GM21529 (cell line): ENCODE measurements around the gene SLC48A1.

ENCODE experiments used
- ATAC-seq: cut with Tn5 transposase; IDR thresholded peaks from one replicate; pipeline ENCODE4 v1.9.1; 2021; ENCODE audit not compliant: unreplicated experiment

The SLC48A1 gene

GRCh38 chr12:47776471-47777143 lies 3.6 kb downstream of the SLC48A1 start:
- ATAC-seq: no peak

DNA sequence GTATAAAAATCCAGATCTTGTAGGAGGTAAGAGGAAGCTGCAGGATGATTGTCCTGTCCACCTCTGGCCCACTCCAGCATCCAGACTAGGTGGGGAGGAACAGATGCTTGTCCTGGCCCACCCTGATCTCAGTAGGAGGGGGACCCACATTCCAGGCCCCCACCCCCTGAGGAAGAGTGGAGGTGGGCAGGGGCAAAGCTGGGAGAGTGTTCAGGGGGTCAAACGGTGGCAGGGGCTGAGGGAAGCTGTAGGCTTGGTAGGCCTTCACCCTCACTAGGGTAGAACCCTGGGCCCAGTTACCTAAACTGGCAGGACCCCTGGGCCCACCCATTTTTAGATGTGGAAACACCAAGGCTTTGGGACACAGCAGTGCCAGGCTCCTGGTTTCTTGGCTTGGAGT lies 4.1 kb downstream of the SLC48A1 start:
- no peak for ATAC-seq

DNA sequence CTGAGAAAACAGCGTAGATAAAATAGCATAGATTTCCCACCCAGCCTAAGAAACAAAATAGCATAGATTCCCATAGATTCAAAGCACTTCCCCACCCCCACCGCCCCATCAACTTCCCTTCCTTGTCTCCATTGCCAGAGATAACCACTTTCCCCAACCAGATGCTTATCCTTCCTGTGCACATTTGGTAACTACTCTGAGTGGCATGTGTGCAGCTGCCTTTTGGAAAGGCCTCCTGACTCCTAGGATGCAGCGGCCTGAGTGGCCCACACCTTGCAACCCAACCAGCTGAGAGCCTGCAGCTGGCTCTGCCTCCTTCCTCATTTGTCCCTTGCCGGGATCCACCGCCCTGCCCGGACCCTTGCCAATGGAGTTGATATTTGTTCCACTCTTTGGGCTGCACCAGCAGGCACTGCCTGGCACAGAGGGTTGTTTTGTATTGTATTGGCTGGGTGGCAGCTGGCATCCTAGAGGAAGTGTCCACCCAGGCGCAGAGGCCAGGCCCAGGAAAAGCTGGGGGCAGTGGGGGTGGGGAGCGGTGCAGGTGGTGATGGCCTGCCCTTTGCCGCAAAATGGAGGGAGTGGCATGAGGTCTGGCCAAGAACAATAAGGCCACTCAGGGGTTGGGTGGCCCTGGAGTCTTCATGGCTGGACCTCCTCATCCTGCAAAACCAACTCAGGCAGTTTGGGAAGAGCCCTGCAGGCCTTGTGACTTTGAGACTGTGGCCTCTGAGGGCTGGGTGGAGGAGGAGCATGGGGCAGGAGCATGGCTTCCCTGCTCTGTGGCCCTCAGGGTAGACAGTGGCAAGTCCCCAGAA lies 4.9 kb downstream of the SLC48A1 start:
- no peak for ATAC-seq

- ATAC-seq: no peak
Measured at GRCh38 chr12:47778881-47779280, 5.8 kb downstream of the SLC48A1 start.

GRCh38 chr12:47779301-47779942 lies 6.4 kb downstream of the SLC48A1 start:
- peak; percentile 70 for ATAC-seq

DNA sequence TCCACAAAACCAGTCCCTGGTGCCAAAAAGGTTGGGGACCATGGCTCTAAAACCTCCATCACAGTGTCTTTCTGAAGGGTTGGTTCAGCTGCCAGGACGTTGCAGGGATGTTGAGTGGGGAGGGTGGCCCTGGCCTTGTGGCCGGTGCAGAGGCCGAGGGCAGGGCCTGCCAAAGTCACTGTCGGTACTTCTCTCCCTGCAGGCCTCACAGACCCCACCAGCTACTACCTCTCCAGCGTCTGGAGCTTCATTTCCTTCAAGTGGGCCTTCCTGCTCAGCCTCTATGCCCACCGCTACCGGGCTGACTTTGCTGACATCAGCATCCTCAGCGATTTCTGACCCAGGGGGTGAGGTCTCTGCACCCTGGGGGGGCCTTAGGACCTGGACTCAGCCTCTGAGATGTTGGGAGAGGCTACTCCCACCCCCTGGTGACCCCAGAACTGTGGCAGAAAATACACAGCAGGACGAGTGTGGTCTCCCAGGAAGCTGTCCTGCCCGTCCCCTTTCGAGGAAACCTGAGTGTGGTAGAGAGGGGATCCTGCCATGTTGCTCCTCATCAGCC lies 7.0 kb downstream of the SLC48A1 start:
- no peak for ATAC-seq

DNA sequence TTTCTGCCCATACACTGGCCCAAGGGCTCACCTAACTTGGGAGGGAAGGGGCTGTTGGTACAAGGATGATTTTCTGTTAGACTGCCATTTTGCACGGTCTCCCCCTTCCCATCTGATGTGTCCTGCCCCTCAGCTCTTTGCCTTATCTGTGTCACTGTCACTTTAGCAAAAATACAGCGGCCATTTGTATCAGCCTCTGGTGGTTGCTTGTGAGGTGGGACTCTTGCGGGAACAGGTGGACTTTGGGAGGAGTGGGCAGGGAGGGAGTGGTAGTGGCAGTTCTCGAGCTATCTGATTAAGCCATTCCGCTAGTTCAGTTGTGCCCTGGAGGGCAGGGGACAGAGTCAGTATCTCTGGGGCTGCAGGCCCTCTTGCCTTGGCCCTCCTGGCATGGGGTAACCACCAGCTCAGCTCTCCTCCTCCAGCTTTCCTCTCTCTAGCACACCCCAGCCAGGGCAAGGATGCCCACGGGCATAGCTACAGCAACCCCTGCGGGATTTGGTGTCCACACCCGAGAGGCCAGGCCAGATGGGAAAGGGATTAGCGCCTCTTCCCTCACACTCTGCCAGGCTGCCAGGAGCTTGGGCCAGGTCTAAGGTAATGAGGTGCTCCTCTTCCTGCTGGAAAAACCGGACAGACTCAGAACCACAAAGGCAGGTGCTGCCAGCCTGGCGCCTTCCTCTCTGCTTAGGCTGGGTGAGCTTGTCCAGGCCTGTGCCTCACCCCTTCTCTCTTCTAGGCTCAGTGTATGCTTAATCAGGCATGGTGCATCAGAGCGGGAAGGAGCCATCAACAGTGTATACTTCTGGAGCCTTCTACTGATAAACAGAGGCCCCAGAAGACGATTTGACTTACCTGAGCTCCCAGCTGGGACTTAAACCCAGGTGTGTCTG lies 8.7 kb downstream of the SLC48A1 start:
- no peak for ATAC-seq

GRCh38 chr12:47782372-47782770 lies 9.3 kb downstream of the SLC48A1 start:
- ATAC-seq: no peak

DNA sequence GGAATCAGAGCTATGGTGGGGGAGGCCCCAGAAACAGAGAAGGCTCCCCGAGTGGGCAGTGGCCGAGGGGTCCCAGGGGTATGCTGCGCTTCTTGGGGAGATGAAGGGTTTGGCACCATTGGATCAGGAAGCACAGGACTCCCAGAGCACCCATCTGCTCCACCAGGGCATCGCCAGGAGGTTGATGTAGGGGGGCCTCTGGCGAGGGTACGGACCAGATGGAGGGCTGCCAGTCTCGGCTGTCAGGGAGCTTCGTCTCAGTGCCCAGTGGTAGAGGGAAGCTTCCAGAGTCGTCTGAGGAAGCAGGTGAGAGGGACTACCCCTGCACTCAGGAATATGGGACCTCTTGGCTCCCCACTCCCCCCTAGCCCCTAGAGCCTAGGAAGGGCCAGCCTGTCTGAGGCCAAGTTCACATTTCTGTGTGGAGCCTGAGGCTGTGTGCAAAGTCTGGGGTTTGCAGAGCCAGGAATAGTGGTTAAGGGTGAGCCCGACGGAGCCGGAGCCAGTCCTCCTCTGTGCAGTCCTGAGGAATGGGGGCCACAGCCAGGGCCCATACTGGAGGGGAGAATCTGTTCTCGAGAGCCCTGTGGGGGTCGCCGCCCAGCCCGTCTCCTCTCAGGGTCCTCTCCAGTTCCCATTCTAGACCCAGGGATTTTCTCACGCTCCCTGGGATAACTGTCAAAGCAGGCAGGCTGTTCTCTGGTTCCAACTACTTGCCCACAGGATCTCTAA lies 10.2 kb downstream of the SLC48A1 start:
- no peak for ATAC-seq

DNA sequence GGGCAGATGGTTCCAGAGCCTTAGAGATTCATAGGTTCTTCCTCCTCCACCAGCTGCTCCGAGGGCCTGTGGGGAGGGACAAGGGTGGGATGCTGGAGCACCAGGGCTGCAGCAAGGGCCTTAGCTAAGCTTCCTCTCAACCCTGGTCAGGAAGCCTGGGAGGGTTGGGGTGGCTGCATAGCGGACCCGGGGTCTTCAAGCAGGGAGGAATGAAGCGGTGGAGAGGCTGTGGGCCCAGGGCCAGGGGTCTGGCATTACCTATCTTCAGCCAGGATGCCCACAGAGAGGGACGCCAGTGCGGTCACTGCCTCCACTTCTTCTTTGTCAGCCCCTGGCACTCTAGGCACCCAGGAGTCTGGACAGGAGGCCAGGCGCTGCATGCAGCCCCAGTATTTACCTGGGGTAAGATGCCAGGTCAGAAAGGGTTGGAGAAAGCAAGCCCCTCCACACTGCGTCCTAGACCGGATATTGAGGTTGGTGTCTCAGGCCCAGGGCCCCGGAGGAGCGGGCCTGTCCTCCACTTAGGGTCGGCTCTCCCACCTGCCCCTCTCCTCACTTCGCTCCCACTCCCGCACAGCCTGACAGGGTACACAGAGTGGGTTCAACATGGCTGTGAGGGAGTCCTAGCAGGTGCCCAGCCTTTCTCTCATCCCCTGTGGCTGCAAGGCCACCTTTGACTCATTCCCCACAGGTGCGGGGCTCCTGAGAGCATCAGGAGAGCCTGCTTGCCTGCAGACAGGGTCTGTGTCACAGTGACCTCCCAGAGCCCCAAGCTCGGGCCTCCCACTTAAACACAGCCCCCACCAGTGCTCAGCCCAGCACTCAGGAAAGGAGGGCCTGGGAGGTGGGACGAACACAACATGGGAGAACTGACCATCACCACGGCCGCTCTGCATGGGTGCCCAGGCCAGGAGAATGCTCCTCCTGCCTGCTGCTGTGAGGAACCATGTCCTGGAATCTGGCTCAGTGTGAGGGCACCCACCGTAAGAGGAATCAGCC lies 11.1 kb downstream of the SLC48A1 start:
- ATAC-seq: no peak

GRCh38 chr12:47785036-47785886 lies 12.2 kb downstream of the SLC48A1 start:
- no peak for ATAC-seq

DNA sequence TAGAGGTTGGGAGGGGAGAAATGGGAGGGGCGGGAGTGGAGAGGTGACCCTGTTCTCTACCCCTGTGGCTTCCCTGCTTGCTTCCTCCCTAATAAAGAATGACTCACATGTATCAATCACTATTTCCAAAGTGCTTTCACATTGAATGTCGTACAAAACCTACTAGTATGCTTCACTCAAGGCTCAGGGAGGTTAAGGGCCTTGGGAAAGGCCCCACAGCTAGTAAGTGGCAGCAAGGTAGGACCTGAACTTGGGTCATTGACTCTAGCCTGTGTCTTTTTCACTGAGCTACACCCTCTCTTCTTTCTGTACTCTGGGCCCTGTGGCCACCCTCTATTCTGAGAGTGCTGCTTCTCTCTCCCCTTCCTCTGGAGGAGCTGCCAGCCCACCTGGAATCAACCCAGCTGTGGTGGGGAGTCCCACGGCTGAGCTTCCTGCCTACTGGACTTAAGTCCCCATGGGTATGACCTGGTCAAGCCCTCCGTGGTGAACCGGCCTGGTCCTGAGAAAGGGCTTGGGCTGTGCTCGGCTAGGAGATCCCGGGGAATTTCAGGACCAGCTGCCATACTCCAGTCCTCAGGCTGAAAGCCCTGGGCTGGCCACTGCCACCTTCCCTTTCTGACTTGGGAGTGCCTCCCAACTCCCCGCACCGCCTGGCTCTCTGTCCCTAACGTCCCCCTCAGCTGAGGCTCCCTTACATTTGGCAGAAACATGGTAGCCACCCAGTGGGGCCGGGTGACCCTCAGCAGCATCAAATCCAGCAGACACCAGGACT lies 13.0 kb downstream of the SLC48A1 start:
- no peak for ATAC-seq

DNA sequence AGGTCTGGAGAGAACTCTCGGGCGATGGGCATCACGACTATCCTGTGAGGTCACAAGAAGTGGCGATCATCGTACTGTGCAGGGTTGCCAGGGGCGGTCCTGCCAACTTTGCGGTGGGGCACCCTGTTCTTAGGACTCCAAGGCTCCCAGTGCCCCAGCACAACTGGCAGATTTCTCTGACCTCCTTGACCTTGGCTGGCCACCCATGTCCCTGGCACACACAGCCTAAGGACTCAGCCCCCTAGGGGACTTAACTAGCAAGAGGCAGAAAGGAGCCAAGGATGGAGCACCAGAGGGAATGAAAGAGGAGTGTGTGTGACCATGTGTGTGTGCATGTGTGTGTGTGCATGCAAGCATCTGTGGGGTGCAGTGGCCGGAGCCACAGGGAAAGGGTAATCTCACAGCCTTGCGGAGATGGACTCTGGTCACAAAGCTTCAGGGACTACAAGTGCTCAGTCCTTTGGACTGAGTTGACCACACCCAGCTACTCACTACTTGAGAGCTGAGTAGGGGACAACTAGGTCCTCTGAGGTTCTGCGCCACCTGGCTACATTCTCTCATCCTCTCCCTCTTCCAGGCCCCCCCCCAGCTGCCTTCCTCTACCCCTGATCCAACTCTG lies 13.7 kb downstream of the SLC48A1 start:
- no peak for ATAC-seq

DNA sequence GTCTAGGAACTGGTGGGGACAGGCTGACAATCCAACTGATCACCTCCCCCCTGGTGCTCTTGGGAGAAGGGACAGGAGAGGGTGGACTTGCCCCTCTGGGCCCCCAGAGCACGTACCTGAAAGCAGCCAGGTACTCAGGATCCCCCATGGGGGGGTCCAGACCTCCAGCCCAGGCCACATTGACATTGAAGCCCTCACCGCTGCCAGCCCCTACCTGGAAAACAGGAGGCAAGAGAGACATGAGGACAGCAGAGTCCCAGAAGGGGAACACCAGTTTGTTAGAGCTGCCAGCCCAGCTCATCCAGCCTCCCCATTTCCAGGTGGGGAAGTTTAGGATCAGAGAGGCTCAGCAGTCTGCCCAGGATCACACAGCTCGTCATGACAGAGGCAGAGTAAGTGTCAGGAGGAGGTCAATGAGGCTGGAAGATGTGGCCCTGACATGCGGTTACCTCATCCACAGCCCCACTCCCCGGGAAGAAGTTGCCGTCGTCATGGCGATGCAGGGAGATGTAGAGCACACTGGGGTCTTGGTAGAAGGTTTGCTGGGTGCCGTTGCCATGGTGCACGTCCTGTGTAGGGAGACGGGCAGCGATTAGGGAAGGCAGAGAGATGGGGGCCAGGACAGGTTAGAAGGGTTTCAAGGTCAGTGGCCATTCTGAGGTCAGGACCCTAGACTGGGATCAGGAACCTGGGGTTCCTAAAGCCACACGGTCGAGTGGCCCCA lies 14.7 kb downstream of the SLC48A1 start:
- ATAC-seq: no peak

- ATAC-seq: no peak
Measured at GRCh38 chr12:47789141-47789540, 16.1 kb downstream of the SLC48A1 start.
